ENCODE measurements around the gene NUDT1. TPM values are rescaled to one million over a fixed set of nuclear protein-coding genes. Genes with fewer than 3 reads are reported as not detected.
A peak's percentile ranks its signal among the peaks of the same experiment; 100 is the strongest.

The NUDT1 gene
- total and polyA plus RNA-seq, 2 experiments from 2014 or later, result 54.5 to 163 TPM

- H3K36me3 ChIP-seq (ENCODE audit: insufficient read depth), result peaks cover 8% of the 10 kb centered on the region
- Mint-ChIP-seq H3K9me3 (no peaks in the 10 kb centered on the region), H3K27ac (peak overlapping the region; percentile 95), H3K27me3 (ENCODE audit: insufficient read depth, low read depth, poor library complexity) (peaks cover 11% of the 10 kb centered on the region), H3K36me3 (ENCODE audit: low read depth) (peaks cover 23% of the 10 kb centered on the region), H3K4me1 (peaks cover 9% of the 10 kb centered on the region), H3K4me3 (peak overlapping the region; percentile 90)
- peak overlapping the region; percentile 89 for H3K4me2 ChIP-seq
- no peak for TF ChIP-seq ZNF462 (CRISPR knock-in tag; IDR thresholded peaks at IDR 0.05)
- TF ChIP-seq ZNF331 (CRISPR knock-in tag; IDR thresholded peaks at IDR 0.05; ENCODE audit: low read depth), result no peak
- no peak for TF ChIP-seq NANOG (IDR thresholded peaks at IDR 0.05; ENCODE audit: borderline replicate concordance)
- TF ChIP-seq STAT1 (IDR thresholded peaks at IDR 0.05; ENCODE audit: unreplicated experiment), result no peak
- TF ChIP-seq REST (IDR thresholded peaks at IDR 0.05; ENCODE audit: unreplicated experiment), result no peak
- no peak for TF ChIP-seq POLR2AphosphoS5 (IDR thresholded peaks at IDR 0.05; ENCODE audit: low read depth)
- H3K9me2 ChIP-seq (ENCODE audit: insufficient read depth), result no peaks in the 10 kb centered on the region
- ATAC-seq (peak; percentile 50), DNase-seq (ENCODE audit: low spot score) (peak; percentile 61)
- no peaks in the 10 kb centered on the region; the same call in 1 of the 2 replicates for H4K20me1 ChIP-seq (replicated peaks; ENCODE audit: insufficient read depth)
- peaks cover 32% of the 10 kb centered on the region for H3K79me2 ChIP-seq (replicated peaks; ENCODE audit: insufficient read depth)
- H3F3A ChIP-seq (replicated peaks; ENCODE audit: low read depth), result 0 out of 2 replicates have a peak, but pooled peaks cover 4% of the 10 kb centered on the region
- peaks cover 16% of the 10 kb centered on the region for H3K4me1 ChIP-seq (ENCODE audit: insufficient read depth)
- H3K4me3 ChIP-seq, result peak overlapping the region; percentile 94
- H3K27ac ChIP-seq (ENCODE audit: low read depth), result peak overlapping the region; percentile 5; the same call in 1 of the 2 replicates
- H2AFZ ChIP-seq, result peak overlapping the region; percentile 39; the same call in 1 of the 2 replicates
- no peaks in the 10 kb centered on the region for H3K27me3 ChIP-seq (ENCODE audit: insufficient read depth)
Observed at GRCh38 chr7:2242541-2243429, 759 bp downstream of the NUDT1 start.

Data from GM23338 (cell line).